HG02884 (cell line): Measurements from ENCODE around the gene SMC1B.
"Not testable (repeated sequence)": the region's sequence is repeated elsewhere in the genome, so short reads cannot be mapped to it uniquely, and the experiment has no call there.

Experiments used
- ATAC-seq: cut with Tn5 transposase; IDR thresholded peaks from one replicate; pipeline ENCODE4 v1.9.1; 2021; ENCODE audit warnings: mild to moderate bottlenecking, moderate library complexity; ENCODE audit not compliant: unreplicated experiment

SMC1B gene, protein sequence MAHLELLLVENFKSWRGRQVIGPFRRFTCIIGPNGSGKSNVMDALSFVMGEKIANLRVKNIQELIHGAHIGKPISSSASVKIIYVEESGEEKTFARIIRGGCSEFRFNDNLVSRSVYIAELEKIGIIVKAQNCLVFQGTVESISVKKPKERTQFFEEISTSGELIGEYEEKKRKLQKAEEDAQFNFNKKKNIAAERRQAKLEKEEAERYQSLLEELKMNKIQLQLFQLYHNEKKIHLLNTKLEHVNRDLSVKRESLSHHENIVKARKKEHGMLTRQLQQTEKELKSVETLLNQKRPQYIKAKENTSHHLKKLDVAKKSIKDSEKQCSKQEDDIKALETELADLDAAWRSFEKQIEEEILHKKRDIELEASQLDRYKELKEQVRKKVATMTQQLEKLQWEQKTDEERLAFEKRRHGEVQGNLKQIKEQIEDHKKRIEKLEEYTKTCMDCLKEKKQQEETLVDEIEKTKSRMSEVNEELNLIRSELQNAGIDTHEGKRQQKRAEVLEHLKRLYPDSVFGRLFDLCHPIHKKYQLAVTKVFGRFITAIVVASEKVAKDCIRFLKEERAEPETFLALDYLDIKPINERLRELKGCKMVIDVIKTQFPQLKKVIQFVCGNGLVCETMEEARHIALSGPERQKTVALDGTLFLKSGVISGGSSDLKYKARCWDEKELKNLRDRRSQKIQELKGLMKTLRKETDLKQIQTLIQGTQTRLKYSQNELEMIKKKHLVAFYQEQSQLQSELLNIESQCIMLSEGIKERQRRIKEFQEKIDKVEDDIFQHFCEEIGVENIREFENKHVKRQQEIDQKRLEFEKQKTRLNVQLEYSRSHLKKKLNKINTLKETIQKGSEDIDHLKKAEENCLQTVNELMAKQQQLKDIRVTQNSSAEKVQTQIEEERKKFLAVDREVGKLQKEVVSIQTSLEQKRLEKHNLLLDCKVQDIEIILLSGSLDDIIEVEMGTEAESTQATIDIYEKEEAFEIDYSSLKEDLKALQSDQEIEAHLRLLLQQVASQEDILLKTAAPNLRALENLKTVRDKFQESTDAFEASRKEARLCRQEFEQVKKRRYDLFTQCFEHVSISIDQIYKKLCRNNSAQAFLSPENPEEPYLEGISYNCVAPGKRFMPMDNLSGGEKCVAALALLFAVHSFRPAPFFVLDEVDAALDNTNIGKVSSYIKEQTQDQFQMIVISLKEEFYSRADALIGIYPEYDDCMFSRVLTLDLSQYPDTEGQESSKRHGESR

GRCh38 chr22:45413368-45414211, at the start of gene SMC1B, which contains the start of gene RIBC2:
Gene SMC1B (minus strand): TSS chr22:45413599. CDS start chr22:45413567, 32 bp downstream.
Gene RIBC2 (plus strand): TSS chr22:45413693. CDS start chr22:45413887, 194 bp downstream.
- ATAC-seq = no peak

- no peak for ATAC-seq
These were observed 48.7 kb upstream of the SMC1B start for GRCh38 chr22:45462034-45462655.

DNA sequence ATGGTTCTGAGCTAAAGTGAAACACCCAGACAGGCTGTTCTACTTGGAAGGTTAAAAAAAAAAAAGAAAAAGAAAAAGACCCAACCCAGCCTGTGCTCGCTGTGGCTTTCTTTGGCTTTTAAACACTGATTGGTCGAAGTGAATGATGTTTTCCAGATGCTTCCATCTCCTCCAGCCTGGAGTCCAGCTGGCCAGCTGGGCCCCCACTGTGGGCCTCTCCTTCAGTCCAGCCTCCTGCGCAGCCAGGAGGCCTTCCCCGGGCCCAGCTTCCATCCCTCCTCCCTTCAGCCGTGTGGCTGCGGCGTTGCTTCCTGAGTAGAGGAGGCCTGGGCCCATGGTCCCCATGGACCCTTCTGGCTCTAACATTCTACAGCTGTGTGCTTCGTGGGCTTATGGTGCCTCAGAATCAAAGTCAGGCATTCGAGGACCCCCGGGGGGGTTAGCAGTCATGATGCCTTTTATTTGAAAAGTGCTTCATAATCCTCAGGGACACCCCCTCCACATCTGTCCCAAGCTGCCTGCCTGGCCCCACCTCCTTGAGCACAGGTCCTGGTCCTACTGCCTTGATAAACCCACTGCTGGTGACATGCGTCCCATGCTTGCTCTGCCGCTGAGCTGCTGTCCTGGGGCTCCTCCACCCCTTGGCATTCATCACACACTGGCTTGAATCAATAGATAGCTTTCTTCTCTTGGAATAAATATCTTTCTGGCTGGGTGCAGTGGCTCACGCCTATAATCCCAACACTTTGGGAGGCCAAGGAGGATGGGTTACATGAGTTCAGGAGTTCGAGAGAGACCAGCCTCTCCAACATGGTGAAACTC, 47.1 kb upstream of the SMC1B start:
- ATAC-seq = no peak

- no peak for ATAC-seq
These were observed 45.8 kb upstream of the SMC1B start for GRCh38 chr22:45459235-45459634.

DNA sequence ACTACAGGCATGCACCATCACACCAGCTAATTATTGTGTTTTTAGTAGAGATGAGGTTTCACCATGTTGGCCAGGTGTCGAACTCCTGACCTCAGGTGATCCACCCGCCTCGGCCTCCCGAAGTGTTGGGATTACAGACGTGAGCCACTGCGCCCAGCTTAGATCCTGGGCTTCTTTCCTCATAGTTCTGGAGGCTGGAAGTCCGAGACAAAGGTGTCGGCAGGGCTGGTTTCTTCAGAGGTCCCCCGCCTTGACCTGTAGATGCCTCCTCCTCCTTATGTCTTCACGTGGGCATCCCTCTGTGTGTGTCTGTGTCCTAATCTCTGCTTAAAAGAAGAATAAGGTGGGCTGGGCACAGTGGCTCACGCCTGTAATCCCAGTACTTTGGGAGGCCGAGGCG, 45.1 kb upstream of the SMC1B start:
- no peak for ATAC-seq

DNA sequence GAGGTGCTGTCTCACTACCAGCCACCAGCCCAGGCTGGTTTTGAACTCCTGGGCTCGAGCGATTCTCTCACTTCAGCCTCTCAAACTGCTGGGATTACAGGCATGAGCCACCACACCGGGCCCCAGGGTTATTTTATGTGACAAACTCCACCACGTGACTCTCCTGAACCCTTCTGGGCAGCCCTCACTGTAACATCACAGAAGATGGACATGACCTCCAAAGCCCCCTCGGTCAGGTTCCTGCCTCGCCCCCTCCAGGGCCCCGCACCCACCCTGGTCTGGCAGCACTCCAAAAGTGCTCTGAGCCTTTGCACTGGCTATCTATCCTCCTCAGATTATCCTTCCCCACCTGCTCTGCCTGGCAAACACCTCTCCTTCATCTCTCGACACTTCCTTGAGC, 43.4 kb upstream of the SMC1B start:
- no peak for ATAC-seq

GRCh38 chr22:45455621-45456020, 42.2 kb upstream of the SMC1B start:
- ATAC-seq = no peak

- no peak for ATAC-seq
These were observed 41.8 kb upstream of the SMC1B start for GRCh38 chr22:45455212-45455611.

- ATAC-seq = no peak
These were observed 40.9 kb upstream of the SMC1B start for GRCh38 chr22:45454275-45454674.

DNA sequence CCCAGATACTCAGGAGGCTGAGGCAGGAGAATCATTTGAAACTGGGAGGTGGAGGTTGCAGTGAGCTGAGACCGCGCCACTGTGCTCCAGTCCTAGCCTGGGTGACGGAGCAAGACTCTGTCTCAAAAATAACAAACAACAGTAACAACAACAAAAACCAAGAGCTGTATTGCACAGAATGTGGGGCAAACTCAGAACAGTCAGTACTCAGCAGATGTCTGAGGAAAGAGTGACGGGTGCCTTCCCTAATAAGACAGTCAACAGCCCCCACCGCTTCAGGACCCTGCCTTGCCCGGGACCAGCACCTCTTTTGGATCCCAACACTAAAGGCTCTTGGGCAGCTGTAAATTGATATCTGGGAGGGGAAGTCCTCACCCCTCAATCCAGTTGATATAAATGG, 40.4 kb upstream of the SMC1B start:
- ATAC-seq = no peak

DNA sequence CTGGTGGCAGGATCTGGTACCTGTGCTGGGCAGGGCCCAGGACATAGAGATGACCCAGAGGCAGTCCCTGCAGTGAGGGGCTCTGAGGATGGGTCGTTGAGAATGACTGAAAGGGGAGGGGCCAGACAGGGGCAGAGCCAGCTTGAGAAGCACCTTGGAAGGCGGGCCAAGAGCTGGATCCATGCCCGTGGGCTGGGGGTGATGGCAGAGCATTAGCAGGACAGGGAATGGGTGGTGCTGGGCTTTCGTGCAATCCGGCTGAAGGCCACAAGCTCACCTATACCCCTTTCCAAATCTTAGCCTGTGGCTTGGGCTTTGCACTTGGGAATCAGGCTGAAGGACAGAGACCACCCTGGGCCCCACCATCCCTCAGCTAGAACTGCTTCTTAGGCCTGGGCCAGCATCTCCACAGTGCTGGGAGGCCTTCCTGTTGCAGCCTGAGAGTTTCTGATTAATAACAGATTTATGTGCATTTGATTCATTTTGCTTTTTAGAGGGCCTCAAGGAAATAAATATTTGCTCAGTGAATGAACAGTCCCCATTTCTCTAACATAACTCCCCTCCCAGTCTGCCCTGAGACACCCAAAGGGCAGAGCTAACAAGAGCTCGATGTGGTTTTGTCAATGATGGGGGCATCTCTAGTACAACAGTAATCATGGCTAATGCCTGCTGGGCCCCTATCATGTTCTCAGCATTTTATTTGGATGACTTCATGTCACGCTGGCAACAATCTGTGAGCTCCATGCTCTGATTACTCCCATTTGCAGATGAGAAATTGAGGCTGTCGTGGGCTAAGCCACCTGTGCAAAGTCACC, 39.4 kb upstream of the SMC1B start:
- ATAC-seq = no peak

DNA sequence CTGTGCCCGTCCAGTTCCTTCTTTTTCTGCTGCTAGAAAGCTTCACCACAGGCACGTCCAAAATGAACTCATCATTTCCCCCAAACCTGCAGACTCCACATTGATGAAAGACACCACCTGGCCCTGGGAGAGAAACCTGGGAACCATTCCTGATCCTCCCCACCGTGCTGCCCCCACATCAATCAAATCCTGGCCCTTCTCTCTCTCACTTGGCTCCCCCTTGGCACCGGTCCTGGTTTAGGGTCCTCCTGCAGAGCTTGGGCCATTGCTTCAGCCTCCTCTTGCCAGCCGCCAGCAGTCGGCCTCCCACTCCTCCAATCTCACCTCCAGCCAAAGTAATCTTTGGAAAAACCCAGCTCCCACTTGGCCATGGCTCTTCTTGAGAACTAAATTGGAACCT, 38.6 kb upstream of the SMC1B start:
- ATAC-seq = no peak

GRCh38 chr22:45450921-45451651, 37.7 kb upstream of the SMC1B start:
- ATAC-seq = no peak

- ATAC-seq = no peak
These were observed 36.8 kb upstream of the SMC1B start for GRCh38 chr22:45450101-45450785.

DNA sequence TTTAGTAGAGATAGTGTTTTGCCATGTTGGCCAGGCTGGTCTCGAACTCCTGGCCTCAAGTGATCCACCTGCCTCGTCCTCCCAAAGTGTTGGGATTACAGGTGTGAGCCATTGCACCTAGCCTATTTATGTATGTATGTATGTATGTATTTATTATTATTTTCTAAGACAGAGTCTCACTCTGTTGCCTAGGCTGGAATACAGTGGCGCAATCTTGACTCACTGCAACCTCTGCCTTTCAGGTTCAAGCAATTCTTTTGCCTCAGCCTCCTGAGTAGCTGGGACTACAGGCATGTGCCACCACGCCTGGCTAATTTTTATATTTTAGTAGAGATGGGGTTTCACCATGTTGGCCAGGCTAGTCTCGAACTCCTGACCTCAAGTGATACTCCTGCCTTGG, 36.0 kb upstream of the SMC1B start:
- ATAC-seq = not testable (repeated sequence)

- no peak for ATAC-seq
These were observed 35.0 kb upstream of the SMC1B start for GRCh38 chr22:45448431-45448830.

GRCh38 chr22:45447596-45447995, 34.2 kb upstream of the SMC1B start:
- ATAC-seq = not testable (repeated sequence)
